Measurements from ENCODE around the gene FKBP1C.

Gene FKBP1C

DNA sequence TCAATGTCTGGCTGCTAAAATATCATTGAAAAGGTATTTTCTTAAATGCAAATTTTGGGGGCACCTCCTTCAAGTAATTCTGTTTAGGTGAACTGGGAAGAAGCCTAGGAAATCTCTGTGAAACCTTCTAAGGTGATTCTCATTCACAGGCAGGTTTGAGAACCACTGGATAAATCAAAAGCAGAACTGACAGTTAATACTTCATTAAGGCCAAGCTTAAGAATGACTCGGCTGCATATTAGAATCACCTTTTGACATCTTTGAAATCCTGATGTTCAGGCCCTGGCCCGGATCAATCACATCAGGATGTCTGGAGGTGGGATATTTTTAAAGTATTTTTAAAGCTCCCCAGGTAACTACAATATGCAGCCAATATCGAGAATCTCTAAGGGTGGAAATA, 50.6 kb downstream of the FKBP1C start:
- Histone ChIP-seq H3K9me3 (ENCODE audit: control insufficient read depth, insufficient read depth, low read depth, low read length) (no peaks in the 10 kb centered on the region), H3K36me3 (ENCODE audit: control insufficient read depth, insufficient read depth, low read length) (no peaks in the 10 kb centered on the region), H3K4me3 (ENCODE audit: low read depth, low read length) (no peak overlapping the region), H3K4me1 (ENCODE audit: control insufficient read depth, insufficient read depth, low read length) (peaks cover 29% of the 10 kb centered on the region), H3K9ac (ENCODE audit: low read length) (no peak overlapping the region), H3K27me3 (ENCODE audit: control insufficient read depth, insufficient read depth, low read length) (no peaks in the 10 kb centered on the region), H3K27ac (ENCODE audit: low read depth, low read length) (no peak overlapping the region; the same call in 1 of the 2 replicates)
